Vagina (tissue), 2 donors: ENCODE data around the gene CRTC1. TPM values are rescaled to one million over a fixed set of nuclear protein-coding genes. Genes with fewer than 3 reads are reported as not detected.
A peak's percentile ranks its signal among the peaks of the same experiment; 100 is the strongest.

Source experiments
- DNase-seq, 2 donors: peaks; one replicate each; pipeline ENCODE4 v3.0.0-alpha.2; 2017; ENCODE audit errors: extremely low spot score in 2 of 2
- H3K27ac ChIP-seq: fragments of 200-600 bp; sonication (generic); one replicate; pipeline ENCODE4 v1.5.1; 2019
- H3K27me3 ChIP-seq: fragments of 200-600 bp; sonication (generic); one replicate; pipeline ENCODE4 v1.5.1; 2019
- H3K36me3 ChIP-seq, 2 donors: fragments of 200-600 bp; sonication (generic); one replicate each; pipeline ENCODE4 v1.5.1; 2017 to 2019
- H3K4me1 ChIP-seq: fragments of 200-600 bp; sonication (generic); one replicate; pipeline ENCODE4 v1.5.1; 2019
- H3K4me3 ChIP-seq, 2 donors: fragments of 200-600 bp; sonication (generic); 1 replicate in 1 of 2; 2 replicates in 1 of 2; pipeline ENCODE4 v1.5.1; 2016 to 2019
- H3K9me3 ChIP-seq: fragments of 200-600 bp; sonication (generic); one replicate; pipeline ENCODE4 v1.5.1; 2019
- CTCF ChIP-seq, 3 experiments: fragments of 450-650 bp in 2 of 3; fragments of 200-600 bp in 1 of 3; sonication (generic) in 1 of 3; IDR thresholded peaks; one replicate each; pipeline ENCODE4 v1.5.1; 2017 to 2019; ENCODE audit warnings: antibody characterized with exemption in 3 of 3, mild to moderate bottlenecking in 2 of 3, moderate library complexity in 2 of 3
- POLR2A ChIP-seq, 2 donors: fragments of 450-650 bp; IDR thresholded peaks; one replicate each; pipeline ENCODE4 v1.6.1; 2017; ENCODE audit warnings: antibody characterized with exemption in 2 of 2, mild to moderate bottlenecking in 2 of 2, moderate library complexity in 2 of 2
- POLR2AphosphoS5 ChIP-seq, 2 donors: sonication (generic); formaldehyde crosslinking; IDR thresholded peaks; one replicate each; pipeline ENCODE4 v1.9.0; 2017; ENCODE audit warnings: antibody characterized with exemption in 2 of 2, mild to moderate bottlenecking in 2 of 2, low read depth in 1 of 2; ENCODE audit not compliant: insufficient read depth in 1 of 2
- intact Hi-C: fragments of 100-400 bp; cut with DNase I; formaldehyde crosslinking; loops from one replicate; pipeline ENCODE4 v1.15.1; 2023
- total RNA-seq: library from RNA; depleted of rRNA; stranded (reverse); fragments of >200 nt; gene quantifications from one replicate; pipeline ENCODE4 v1.2.3, GENCODE V29; 2016

CRTC1 gene
- total RNA-seq, 1 donor from 2014 or later: 7.4 TPM

GRCh38 chr19:18817574-18817973 lies 134.1 kb downstream of the CRTC1 start:
- Histone ChIP-seq H3K36me3 (no peaks in the 10 kb centered on the region), H3K27ac (no peak overlapping the region), H3K4me1 (no peaks in the 10 kb centered on the region), H3K27me3 (no peaks in the 10 kb centered on the region), H3K4me3 (no peak overlapping the region), H3K9me3 (no peaks in the 10 kb centered on the region)
- no peak for DNase-seq
- intact Hi-C loops: no loop called here
- no peak for TF ChIP-seq POLR2AphosphoS5 (IDR thresholded peaks at IDR 0.05; ENCODE audit: insufficient read depth in 1 of 2, low read depth in 1 of 2)
- no peak for TF ChIP-seq CTCF (IDR thresholded peaks at IDR 0.05)
- no peak for TF ChIP-seq POLR2A (IDR thresholded peaks at IDR 0.05)

GRCh38 chr19:18828786-18829185 lies 145.3 kb downstream of the CRTC1 start:
- Histone ChIP-seq H3K9me3 (peaks cover 8% of the 10 kb centered on the region), H3K27ac (no peak overlapping the region), H3K36me3 (no peaks in the 10 kb centered on the region), H3K4me3 (no peak overlapping the region), H3K27me3 (no peaks in the 10 kb centered on the region), H3K4me1 (peaks cover 14% of the 10 kb centered on the region)
- intact Hi-C loops: no loop called here
- DNase-seq: no peak
- TF ChIP-seq POLR2AphosphoS5 (IDR thresholded peaks at IDR 0.05; ENCODE audit: insufficient read depth in 1 of 2, low read depth in 1 of 2) (no peak), POLR2A (IDR thresholded peaks at IDR 0.05) (no peak), CTCF (IDR thresholded peaks at IDR 0.05) (no peak)

GRCh38 chr19:18830488-18830887 lies 147.0 kb downstream of the CRTC1 start:
- H3K9me3 ChIP-seq: peaks cover 8% of the 10 kb centered on the region
- H3K27me3 ChIP-seq: no peaks in the 10 kb centered on the region
- peaks cover 31% of the 10 kb centered on the region for H3K4me1 ChIP-seq
- no peak overlapping the region for H3K27ac ChIP-seq
- no peak for DNase-seq
- no peak overlapping the region for H3K4me3 ChIP-seq
- intact Hi-C loops: no loop called here
- no peaks in the 10 kb centered on the region for H3K36me3 ChIP-seq
- TF ChIP-seq CTCF (IDR thresholded peaks at IDR 0.05) (no peak), POLR2AphosphoS5 (IDR thresholded peaks at IDR 0.05; ENCODE audit: insufficient read depth in 1 of 2, low read depth in 1 of 2) (no peak), POLR2A (IDR thresholded peaks at IDR 0.05) (no peak)

GRCh38 chr19:18831524-18832305 lies 148.2 kb downstream of the CRTC1 start, which contains the start of gene UPF1:
UPF1 (plus strand) TSS chr19:18831959; CDS start chr19:18832210, 251 bp downstream.
- Histone ChIP-seq H3K36me3 (no peaks in the 10 kb centered on the region), H3K9me3 (peaks cover 6% of the 10 kb centered on the region), H3K27me3 (no peaks in the 10 kb centered on the region), H3K27ac (peak within 1 kb of the TSS; percentile 89), H3K4me3 (peak within 1 kb of the TSS; percentile 77 to 89), H3K4me1 (peaks cover 43% of the 10 kb centered on the region)
- intact Hi-C loops: no loop called here
- DNase-seq: no peak
- no peak for TF ChIP-seq CTCF (IDR thresholded peaks at IDR 0.05)
- no peak for TF ChIP-seq POLR2AphosphoS5 (IDR thresholded peaks at IDR 0.05; ENCODE audit: insufficient read depth in 1 of 2, low read depth in 1 of 2)
- TF ChIP-seq POLR2A (IDR thresholded peaks at IDR 0.05): peak in 1 of 2 donors; percentile 81

Other genes with a start within 250 kb of the CRTC1 start
- gene ISYNA1, start 245.5 kb upstream of the CRTC1 start, total RNA-seq: 57.5 TPM
- 25.3 TPM for gene ELL, start 161.6 kb upstream of the CRTC1 start, total RNA-seq
- 376 TPM for gene FKBP8, start 140.1 kb upstream of the CRTC1 start, total RNA-seq
- 131 TPM for gene KXD1, start 125.8 kb upstream of the CRTC1 start, total RNA-seq
- 747 TPM for gene UBA52, start 111.8 kb upstream of the CRTC1 start, total RNA-seq
- gene REX1BD, start 94.9 kb upstream of the CRTC1 start, total RNA-seq: 124 TPM
- gene CRLF1, start 76.9 kb upstream of the CRTC1 start, total RNA-seq: 15.2 TPM
- 4.2 TPM for gene TMEM59L, start 70.8 kb upstream of the CRTC1 start, total RNA-seq
- gene KLHL26, start 46.7 kb upstream of the CRTC1 start, total RNA-seq: 8.3 TPM
- gene COMP, start 107.6 kb downstream of the CRTC1 start, total RNA-seq: 0.98 TPM
- gene UPF1, start 148.3 kb downstream of the CRTC1 start, total RNA-seq: 77.8 TPM
- 0.49 TPM for gene CERS1, start 212.5 kb downstream of the CRTC1 start, total RNA-seq
- gene COPE, start 235.7 kb downstream of the CRTC1 start, total RNA-seq: 212 TPM
- 36.3 TPM for gene DDX49, start 236.0 kb downstream of the CRTC1 start, total RNA-seq